Activated CD8-positive, alpha-beta memory T cell treated with anti-CD3 and anti-CD28 coated beads, Interleukin-2, amount 50 U/mL, for 1 hour (primary cell): Measurements from ENCODE around the gene AGMO.

ENCODE experiments used
- DNase-seq: peaks from one replicate; pipeline ENCODE4 v3.0.0-alpha.2; 2020; ENCODE audit errors: extremely low read depth

Gene AGMO

DNA sequence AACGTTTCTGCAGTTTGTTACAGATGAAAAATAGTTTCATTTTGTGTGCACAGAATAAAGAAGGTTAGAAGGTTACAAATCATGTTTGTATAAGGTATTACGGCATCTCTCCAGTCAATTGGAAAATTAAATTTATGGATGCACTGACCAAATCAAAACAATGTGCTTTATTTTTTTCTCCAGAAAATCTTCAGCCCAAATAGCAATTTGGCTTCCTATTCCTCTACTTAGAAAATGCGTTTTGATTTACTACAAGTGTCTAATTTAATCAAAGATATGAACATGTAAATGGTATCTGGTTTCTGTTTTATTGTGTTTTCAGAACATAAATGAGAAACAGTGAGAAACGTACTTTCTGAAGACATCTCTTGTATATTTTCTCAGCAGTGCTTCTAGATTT, 63.4 kb downstream of the AGMO start:
- no peak for DNase-seq

DNA sequence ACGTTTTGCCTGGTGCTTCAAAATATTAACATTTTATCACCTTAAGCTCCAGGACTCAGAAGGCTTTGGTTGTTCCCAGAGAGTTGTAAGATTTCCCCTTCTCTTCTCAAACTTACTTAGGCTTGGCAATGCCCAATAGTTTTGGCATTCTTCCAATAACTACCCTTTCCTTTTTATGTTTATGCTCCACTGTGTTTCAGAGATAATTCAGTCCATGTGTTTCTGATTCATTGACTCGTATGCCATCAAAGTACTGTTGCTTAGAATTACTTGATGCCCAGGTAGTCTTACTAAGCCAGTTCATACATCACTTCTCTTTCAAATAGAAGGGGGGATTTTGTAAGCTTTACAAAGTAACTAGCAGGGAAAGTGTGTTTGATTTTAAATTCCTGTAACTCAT, 66.6 kb downstream of the AGMO start:
- no peak for DNase-seq

DNA sequence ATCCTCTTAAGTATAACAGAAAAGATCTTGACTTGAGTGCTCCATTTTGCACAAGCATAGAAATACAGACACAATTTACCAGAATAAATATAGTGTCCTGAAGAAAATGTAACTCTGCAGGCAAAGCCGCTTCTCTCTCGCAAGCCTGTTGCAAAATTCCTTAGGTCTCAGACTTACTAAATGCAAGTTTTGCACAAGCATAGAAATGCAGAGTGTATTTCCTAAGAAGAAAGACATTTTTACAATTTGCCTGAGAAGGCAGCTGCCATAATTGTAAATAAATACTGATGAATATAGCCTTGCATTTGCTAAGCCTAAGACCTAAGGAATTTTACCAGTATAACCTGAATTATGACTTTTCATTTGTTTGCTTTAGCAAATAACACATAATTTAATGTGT, 67.1 kb downstream of the AGMO start:
- DNase-seq, result no peak

DNA sequence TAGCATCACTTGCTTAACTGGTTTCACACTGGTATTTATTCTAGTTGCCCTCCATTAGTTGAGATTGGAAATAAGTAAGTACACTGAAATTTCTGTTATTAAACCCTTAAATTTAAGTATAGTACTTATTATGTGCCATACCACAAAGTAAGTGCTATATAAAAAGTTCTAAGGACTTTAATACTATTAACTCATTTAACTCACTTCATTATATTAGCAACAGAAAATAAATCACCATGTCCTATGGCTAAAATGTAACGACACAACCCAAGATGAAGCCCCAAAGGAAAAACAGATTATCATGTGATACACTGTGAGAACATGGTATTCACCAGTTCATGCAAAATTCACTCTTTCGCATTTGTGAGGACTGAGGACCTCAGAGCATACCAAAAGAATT, 70.5 kb downstream of the AGMO start:
- DNase-seq, result no peak

DNA sequence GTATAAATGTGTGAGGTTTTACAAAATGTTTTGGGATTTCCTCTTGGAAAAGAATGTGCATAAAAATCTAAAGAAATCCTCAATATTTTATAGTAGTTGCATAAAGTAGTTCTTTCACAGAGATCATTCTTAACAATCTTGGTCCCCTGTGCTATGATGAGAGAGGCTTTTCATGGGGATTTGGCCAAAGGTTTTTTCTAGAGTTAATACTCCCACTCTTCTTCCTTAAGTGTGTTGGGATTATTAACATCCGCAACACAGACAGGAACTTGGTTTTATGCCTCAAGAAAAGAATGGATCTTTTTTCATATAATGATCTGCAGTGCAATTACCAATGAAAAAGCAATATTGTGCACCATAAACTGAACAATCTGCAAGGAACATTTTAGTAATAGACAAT, 71.5 kb downstream of the AGMO start:
- no peak for DNase-seq

DNA sequence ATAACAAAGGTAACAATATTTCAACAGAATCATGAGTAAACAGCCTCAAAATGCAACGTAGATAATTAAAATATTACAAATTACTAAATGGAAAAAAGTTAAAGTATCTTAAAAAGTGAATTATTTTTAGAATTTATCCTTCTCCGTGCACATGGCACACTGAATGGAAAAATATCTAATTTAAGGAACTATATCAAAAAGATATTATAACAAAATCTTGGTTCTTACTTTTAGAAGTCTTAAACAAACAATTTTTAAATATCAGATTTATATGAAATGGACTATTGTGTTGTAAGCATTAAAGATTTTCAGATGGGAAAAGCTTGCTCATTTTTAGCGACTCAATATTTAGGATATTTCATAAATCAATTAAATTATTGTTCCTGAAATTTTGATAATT, 72.0 kb downstream of the AGMO start:
- DNase-seq, result no peak

DNA sequence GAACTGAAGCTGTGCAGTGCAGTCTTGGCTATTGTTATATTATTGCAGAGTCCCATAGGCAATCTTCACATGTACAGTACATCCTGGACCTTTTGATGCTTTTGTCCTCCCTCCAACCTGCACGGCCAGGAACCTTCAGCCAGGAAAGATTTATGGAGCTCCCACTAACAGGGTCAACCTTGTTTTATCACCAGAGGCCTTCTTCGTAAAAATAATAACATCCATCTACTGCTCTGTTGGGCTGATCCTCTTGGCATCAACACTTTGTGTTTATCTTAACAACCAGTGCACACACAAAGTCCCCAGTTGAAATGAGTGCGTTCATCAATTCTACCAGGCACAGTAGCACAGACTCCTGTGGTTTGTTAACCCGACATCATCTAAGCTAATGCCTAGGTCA, 72.4 kb downstream of the AGMO start:
- no peak for DNase-seq

DNA sequence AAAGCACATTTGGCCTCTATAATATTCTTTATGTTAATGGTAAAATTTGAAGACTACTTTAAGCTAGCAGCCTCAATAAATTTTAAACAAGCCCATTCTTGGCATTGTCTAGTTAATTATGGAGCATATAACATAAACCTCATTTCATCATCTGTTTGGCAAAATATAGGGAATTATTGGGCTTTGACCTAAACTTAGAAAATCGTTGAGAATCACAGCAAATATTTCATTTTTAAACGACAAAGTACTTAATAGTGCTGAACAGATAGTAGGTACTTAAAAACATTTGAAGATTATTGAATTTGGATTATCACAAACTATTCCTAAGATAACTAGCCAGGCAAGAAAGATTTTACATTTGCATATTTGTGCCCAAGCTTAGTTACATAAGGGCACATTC, 73.4 kb downstream of the AGMO start:
- DNase-seq, result no peak

DNA sequence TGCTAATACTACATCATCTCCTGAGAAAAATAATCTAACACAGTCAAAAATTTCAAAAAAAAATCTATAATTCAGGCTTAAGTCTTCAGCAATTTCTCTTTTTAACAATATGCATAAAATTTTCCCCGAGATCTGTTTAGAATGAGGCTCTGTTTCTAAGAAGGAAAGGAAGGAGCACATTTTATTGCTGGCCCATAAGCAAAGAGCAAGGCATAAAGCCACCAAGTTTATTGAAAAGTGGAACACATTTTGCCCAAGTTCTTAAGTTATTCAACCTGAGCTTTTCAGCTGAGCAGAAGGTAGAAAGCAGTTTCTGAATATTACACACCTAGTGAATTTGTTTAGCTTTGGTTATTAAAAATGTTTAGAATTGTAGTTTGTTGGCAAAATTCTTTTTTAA, 73.9 kb downstream of the AGMO start:
- DNase-seq, result no peak

DNA sequence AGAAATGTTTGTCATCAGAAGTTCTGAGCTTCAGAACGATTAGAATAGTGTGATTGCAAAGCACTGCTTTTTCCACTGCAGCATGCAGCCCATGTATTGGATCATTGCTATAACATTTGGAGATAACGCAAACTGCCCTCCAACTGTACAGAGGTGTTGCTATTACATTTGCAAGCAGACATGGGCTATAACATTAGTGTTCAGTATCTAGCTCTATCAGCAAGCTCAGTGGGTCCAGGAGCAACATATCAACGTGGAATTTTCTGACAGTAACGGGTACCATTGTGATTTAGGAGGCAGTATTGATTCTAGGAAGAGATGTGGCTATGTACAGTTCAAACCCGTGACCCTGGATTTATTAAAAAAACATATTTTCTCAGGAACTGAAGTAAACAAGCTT, 75.8 kb downstream of the AGMO start:
- no peak for DNase-seq

DNA sequence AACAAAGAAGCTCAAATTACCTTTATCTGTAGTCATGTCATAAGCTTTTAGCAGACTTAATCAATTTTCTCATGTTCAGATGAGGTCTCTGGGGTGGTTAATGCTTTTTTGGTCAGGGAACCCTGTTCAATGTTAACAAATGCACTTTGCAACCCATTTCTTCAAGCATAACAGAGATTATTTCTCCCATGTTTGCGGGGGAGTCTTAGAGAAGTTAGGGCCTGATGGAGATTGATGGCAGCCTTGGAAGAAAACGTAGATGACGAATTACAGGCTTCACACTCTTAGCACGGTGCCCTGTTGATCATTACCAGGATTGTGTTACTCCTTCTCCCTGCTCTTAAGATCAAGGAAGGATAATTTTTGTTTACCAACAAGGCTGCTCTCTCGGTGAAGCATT, 76.4 kb downstream of the AGMO start:
- DNase-seq, result no peak

DNA sequence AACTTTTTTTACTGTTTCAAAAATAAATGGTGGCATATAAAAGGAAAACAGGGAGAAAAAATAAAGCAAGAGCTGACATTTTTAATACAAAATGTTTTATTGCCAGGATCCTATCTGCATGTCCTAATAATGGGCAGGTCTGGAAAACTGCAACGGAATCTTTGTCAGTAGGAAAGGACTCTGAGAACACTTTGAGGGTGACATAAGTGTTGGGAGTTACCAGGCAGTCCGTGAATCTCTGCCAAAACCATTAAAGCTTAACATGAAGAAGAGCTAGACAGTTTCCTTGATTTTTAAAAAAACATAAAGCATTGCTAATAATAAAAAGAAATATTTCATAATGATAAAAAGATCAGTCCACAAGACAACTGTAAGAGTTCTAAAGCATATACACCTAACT, 80.7 kb downstream of the AGMO start:
- no peak for DNase-seq

DNA sequence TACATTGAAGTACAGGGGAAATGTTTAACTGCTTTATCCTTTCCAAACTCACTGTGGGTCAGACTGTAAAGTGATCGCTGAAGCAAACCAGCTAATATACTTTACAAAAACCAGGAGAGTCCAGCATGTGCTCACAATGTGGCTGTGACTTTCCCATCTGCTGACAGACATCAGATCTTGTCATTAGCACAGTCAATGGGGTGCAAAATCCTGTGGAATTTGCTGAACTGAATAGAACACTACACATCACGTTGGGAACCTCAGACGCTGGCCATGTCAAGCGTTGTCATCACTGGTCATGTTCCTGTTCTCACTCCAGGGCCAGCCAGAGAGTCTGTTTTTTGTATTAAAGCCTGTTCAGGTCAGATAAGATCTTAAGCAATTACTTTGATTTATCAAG, 83.4 kb downstream of the AGMO start:
- DNase-seq, result no peak

DNA sequence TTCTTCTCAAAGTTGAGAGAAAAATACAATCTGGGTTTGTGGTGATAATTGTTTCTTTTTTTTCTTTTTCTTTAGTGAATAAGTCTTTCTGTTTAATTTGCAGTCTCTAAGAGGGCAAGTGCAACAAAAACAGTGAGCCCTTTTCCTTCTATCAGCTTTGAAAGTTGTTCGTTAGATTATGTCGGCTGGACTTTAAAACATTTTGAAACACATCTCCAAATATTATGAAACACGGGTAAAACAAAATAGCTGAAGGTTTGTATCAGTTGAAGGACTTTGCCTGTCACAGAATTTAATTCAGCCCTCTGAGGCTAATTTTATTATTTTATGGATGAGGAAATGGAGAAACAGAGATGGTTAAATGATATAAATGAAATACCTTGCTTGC, 85.3 kb downstream of the AGMO start:
- no peak for DNase-seq

DNA sequence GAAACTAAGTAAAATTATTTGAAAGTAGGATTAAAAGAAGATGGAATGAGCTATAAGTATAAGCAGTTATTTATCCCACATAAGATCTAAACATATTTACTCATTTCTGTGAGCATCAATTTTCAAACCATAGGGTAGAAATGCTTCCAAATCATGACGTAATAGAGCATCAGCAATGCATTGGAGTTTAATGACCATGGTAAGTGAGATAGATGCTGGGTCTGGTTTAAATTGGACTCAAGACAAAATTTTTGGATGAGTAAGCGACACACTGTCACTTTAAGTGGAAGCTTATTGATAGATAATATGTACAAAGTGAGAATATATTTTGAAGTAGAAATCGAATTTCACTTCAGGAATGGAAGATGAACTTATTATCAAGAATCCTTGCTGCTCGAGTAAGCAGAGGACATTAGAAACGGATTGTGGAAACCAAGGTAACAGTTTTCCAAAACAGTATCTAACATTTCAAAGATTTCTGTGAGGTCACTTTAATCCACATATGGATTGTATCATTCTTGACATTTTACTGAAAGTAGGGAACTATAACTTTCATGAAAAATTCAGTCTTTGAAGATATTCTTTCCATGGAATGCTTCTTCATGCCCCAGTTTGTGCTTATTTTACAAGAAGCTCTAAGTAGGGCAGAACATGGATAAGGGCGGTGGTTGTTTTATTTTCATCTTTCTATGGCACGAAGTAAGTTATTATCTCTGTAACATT, 85.8 kb downstream of the AGMO start:
- no peak for DNase-seq

DNA sequence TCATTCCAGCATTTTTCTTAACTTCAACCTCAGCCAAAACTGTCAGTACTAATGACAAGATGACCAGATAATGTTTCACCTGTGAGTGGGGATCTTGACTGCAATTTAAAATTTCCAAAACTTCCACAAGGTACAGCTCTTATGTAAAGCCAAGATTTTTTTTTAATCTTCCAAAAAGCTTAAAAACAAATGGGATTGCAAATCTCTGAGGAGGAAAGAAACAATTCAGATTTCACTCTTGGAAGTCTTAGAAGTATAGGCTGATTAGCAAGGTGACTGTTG, 90.2 kb downstream of the AGMO start:
- no peak for DNase-seq

DNA sequence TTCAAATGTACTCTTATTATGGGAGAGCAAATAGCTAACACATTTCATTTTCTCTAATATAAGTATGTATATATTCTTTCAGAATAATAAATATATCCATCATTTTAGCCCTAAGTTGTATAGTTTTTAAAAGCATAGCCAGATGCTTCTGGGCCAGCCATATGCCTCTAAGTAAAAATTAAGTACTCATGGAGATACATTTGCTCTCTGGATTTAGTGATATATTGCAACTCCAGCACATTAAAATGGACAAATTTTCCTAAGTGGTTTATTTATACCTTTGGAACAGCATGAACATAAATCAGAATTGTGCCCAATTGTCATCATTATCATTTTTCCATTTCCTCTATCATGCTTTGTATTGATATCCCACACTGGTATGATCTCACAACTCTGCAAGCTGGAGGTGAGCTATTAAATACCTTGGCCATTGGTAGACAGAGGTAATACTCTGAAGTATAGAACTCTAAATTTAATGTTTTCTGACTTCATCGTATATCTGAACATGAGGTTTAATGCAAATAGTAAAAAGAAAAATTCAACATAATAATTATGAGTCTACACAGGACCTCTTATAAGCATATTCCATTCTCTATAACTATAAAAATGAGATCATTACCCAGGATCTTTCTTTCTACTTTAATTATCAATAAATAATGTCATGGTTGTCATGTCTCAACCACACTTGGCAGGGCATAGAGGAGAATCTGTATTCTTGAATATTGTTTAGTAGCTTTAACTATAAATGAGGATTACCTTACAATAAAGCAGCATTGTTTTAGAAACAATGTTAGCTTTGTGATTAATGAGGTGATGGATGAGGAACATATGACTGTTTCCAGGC, 90.8 kb downstream of the AGMO start:
- DNase-seq, result no peak

DNA sequence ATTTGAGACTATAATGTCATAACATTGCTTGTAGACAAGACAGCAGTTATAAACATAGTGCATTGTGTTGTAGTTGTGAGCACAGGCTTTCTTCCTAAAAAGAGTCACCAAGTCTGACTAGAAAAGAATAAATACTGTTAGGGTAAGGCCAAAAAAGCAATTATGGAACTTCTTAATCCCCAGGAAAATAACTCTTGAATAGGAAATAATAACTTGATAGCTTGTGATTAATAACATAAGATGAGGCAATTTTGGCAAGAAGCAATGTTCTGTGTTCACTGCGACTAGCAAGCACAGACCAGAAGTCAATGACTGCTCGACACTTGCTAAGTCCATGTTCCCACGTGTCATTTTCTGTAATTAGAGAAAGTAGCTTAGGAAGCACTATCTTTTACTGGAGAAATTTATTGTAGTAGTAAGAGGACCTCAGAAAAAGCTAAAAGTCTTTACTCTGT, 97.1 kb downstream of the AGMO start:
- no peak for DNase-seq

DNA sequence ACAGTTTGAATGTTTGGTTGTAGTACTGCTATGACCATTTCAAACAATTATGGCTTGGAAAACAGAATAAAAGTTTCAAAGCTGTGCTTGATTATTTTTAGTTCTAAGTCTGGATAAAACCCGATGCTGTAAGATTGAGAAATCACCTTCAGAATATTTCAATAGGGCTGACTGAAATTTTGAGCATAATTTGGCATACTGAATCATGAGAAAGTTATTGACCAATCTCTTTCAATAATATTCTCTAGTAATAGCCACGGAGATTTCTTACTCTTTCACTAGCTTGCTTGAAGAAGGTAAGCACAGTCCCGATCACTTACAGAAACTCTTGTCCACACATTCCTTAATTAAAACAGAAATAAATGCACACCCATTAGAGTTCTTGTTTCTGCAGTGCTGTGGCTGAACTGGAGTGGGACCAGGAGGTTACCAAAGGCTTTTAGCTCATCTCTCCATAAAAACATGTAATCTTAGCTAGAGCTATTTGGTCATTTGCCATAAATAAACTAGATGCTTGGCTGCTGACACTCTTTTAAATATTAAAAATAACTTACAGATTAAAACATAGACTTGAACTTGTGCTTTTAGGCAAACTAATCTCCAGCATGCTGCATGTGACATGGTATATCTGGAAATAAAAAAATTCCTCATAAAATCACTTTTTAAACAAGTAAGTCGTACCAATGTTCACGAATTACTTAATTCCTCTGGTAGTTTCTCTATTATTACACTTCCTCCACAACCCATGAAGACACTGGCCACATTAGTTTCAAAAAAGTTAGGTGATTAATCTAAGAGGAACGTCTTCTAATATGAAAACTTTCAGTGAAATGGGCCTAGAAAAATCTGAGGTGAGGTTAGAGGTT, 97.8 kb downstream of the AGMO start:
- no peak for DNase-seq

DNA sequence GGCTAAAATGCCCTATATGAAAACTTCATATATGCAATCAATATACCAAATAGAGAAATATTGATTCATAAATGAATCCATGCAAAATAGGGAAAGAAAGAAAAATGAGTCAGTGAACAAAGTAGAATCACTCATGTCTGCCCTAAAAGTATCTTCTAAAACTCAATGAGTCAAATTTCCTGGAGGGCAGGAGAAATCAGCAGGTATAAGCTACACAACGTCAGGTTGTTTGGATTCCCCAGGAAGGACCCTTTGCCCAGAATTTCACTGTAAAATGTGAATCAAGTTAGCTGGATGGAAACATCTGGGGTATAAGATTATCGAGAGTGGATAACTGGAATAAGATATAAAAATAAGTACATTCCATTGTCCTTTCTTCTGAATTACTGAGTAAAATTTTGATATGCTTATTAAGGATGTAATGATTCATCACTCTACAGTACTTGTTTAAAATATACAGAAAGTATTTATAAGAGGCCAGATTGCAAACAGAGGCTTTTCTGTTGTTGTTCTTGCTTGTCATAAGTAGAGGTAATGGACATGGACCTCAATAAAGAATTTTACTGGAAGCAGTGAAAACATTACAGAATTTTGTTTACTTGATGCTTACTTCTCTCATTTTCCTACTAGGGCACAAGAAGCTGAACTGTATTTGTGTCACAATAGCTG, 99.0 kb downstream of the AGMO start:
- DNase-seq, result no peak

DNA sequence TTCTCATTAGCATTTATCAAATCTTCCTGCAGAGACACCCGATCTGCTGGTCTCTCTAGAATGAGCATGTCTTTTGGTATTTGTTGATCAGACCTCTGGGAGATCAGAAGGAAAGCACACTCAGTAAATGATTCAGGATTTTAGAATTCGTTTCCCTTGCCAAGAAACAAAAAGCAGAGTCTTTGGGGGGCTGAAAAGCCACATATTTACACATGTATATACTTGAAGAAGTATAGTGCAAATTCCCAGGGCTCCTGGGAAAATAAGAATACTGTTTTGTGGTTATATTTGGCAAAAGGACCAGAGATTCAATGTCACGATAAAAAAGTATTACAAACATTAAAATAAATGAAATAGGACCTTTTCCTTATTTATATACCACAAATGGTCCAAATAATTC, 100.2 kb downstream of the AGMO start:
- DNase-seq, result no peak

DNA sequence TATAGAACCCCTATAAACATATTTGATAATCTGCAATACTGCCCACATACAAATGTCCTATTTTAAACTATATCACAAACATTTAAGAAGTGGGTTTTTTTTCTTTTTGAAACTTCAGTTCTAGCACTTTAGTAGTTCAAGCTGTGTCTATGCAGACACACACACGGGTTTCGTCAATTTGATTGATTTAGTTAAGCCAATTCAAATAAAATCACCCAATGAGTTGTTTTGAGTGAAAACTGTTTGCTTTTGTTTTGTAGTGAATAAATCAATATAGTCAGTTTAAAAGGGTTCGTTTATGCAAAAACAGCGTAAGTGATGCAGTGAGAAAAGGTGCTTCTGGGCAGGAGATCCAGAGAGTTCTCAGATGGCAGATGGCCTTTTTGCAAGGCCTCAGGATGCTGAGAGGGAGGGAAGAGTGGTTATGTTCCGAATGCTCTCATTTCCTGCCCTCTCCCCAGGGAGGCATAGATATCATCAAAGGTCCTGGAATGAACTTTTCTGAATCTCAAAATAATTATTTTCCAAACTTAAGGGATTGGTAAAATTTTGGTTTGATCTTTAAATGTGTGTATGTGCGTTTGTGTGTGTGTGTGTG, 102.7 kb downstream of the AGMO start:
- no peak for DNase-seq
